ENCODE measurements around the gene CRYGN.

CRYGN gene

DNA sequence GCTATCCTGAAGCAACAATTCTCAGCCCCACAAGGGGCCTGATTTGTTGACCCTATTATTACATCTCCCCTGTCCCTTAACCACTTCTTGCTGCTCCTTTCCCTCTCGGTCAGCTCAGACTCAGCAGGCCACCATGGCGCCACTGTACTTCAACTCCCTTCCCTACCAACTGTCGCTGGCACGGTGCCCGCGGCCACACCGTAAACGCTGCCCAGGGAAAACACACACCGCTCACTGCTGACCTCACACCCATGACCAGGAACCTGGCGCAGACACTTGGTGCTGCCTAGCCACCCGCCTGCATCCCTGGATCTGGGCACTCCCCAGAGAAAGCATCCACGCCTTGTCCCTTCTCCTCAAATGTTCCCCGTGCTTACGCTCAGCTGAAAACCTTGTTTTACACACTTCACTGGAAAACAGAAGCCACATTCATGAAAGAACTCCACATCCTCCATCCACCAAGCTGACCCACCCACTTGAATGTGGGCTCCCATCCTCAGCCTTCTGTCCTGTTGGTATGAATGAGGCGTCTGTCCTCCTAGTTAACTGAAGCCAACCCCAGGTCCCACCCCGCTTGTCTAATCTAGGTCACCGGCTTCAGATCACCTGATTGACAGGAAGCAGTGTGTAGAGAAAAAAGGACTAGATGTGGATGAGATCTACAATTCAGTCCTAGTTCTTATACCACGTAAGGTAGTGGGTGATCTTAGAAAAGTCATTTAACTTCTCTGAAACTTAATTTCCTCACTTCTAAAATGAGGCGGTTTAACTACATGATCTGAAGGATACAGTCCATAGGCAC is 28.5 kb upstream of the CRYGN start:
- H3K9me3 Mint-ChIP-seq: peaks cover 7% of the 10 kb centered on the region
- H3K27ac Mint-ChIP-seq: peak overlapping the region; percentile 19
- peaks cover 42% of the 10 kb centered on the region for H3K4me1 Mint-ChIP-seq (ENCODE audit: low read depth)
- no peak overlapping the region for H3K4me3 Mint-ChIP-seq
- H3K36me3 Mint-ChIP-seq (ENCODE audit: low read depth): peaks cover 96% of the 10 kb centered on the region
- no peaks in the 10 kb centered on the region for H3K27me3 Mint-ChIP-seq
- DNase-seq: no peak

DNA sequence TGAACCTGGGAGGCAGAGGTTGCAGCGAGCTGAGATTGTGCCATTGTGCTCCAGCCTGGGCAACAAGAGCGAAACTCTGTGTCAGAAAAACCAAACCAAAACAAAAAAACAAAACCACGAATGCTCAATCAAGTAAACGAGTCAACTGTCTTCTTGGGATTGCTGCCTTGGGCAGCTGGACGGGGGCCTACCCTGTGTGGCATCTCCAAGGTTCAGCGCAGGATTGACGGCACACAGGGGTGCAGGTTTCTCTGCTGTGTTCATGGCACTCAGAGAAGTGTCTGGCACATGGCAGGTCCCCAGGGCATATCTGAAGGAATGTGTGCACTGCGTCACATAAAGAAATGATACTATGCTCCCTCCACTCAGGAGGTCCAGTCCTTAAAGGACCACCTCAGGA is 25.2 kb upstream of the CRYGN start:
- H3K9me3 Mint-ChIP-seq: peaks cover 27% of the 10 kb centered on the region
- no peak overlapping the region for H3K27ac Mint-ChIP-seq
- H3K4me3 Mint-ChIP-seq: no peak overlapping the region
- peaks cover 74% of the 10 kb centered on the region for H3K36me3 Mint-ChIP-seq (ENCODE audit: low read depth)
- peaks cover 14% of the 10 kb centered on the region for H3K4me1 Mint-ChIP-seq (ENCODE audit: low read depth)
- no peak for DNase-seq
- no peaks in the 10 kb centered on the region for H3K27me3 Mint-ChIP-seq

DNA sequence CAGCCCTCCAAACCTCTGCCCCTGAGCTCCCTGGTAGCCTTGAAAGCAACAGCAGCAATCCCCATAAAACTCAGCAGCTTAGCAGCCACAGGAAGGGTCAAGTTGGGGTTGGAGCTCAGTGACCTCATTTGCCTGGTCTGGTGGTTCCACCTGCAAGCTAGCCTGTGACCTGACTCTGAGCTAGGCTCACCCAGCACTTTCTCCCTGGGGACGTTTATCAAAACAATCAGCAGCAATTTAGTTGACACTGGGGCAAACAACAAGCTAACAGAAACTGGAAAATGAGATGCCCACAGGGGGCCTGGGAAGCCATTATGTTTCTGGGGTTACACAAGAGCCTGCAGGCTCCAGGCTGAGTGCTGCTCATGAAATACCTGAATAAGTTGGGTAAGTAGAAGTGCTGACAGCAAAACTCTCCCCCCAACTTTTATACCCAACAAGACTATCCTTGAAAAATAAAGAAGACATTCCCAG is 22.4 kb upstream of the CRYGN start:
- peaks cover 46% of the 10 kb centered on the region for H3K36me3 Mint-ChIP-seq (ENCODE audit: low read depth)
- H3K27ac Mint-ChIP-seq: no peak overlapping the region
- no peak overlapping the region for H3K4me3 Mint-ChIP-seq
- H3K9me3 Mint-ChIP-seq: peaks cover 27% of the 10 kb centered on the region
- DNase-seq: no peak
- no peaks in the 10 kb centered on the region for H3K4me1 Mint-ChIP-seq (ENCODE audit: low read depth)
- no peaks in the 10 kb centered on the region for H3K27me3 Mint-ChIP-seq

DNA sequence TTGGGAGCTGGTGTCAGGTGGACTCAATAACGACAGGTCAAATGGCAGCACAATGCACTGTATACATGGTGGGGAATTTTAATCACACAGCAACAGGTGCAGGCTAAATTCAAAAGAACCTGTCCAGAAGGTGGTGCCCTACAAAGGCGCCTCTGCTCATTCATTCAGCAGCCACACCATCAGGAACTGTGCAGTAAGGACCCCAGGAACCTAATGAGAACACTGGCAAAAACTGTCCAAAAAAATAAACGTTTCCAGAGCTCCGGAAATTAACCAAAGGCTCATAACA is 21.9 kb upstream of the CRYGN start:
- Mint-ChIP-seq H3K36me3 (ENCODE audit: low read depth) (peaks cover 41% of the 10 kb centered on the region), H3K27ac (no peak overlapping the region), H3K9me3 (peaks cover 27% of the 10 kb centered on the region), H3K4me1 (ENCODE audit: low read depth) (peaks cover 1% of the 10 kb centered on the region), H3K27me3 (no peaks in the 10 kb centered on the region), H3K4me3 (no peak overlapping the region)
- no peak for DNase-seq

DNA sequence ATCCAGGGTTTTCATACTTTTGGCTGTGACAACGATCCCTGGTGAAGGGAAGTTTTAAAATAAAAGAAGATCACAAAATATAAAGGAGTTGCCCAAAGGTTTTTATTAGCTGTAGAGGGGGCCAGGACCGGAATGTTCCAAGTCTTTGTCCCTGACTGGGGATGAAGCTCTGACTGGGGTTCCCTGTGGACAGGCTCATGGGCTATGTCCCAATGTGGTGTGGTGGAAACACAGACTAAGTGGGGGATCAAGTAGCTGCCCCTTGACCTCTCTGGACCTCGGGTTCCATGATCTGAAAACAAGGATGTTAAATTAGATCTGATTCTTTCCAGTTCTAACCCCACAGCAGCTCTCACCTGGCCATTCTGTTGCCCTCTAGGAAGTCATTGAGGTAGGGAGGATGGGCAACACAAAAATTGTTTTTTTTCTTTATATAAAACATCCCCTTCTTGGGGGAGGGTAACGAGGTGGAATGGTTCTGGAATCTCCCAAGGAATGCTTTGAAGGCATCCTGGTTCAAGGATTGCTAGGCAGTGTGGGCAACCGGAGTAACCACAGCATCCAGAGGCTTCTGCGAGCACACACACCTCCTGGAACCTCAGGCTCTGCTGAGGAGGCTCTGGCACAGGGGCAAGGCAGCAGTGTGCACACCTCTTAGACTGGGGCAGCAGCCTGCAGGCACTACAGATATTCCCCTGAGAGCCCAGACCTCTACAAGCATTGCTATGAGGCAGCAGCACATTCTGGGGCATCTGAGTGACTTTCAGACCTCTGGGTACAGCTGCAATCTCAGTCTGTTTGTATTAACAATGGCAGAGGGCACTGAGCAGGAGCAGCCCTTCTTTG is 21.4 kb upstream of the CRYGN start:
- Mint-ChIP-seq H3K4me3 (no peak overlapping the region), H3K9me3 (peaks cover 27% of the 10 kb centered on the region), H3K27ac (no peak overlapping the region), H3K27me3 (no peaks in the 10 kb centered on the region), H3K4me1 (ENCODE audit: low read depth) (peaks cover 1% of the 10 kb centered on the region), H3K36me3 (ENCODE audit: low read depth) (peaks cover 37% of the 10 kb centered on the region)
- DNase-seq: no peak

DNA sequence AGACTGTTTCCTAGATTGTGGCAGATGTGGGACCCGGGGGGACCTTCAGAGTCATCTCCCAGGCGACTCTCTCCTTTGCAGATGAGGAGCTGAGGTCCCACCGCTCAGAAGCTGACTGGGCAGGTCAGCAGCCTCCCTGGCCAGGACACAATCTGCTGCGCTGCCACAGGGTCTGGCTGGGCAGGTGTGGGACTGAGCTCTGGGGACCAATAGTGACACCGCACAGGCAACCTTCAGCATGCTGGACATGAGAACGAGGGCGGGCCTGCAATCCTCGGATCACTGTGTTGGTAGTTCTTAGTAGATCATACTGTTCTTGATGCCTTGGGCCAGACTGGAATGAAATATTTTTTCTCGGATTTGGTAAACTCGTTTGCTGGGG is 20.5 kb upstream of the CRYGN start:
- Mint-ChIP-seq H3K9me3 (peaks cover 27% of the 10 kb centered on the region), H3K27ac (no peak overlapping the region), H3K36me3 (ENCODE audit: low read depth) (peaks cover 29% of the 10 kb centered on the region), H3K4me3 (no peak overlapping the region), H3K27me3 (no peaks in the 10 kb centered on the region), H3K4me1 (ENCODE audit: low read depth) (peaks cover 1% of the 10 kb centered on the region)
- no peak for DNase-seq

DNA sequence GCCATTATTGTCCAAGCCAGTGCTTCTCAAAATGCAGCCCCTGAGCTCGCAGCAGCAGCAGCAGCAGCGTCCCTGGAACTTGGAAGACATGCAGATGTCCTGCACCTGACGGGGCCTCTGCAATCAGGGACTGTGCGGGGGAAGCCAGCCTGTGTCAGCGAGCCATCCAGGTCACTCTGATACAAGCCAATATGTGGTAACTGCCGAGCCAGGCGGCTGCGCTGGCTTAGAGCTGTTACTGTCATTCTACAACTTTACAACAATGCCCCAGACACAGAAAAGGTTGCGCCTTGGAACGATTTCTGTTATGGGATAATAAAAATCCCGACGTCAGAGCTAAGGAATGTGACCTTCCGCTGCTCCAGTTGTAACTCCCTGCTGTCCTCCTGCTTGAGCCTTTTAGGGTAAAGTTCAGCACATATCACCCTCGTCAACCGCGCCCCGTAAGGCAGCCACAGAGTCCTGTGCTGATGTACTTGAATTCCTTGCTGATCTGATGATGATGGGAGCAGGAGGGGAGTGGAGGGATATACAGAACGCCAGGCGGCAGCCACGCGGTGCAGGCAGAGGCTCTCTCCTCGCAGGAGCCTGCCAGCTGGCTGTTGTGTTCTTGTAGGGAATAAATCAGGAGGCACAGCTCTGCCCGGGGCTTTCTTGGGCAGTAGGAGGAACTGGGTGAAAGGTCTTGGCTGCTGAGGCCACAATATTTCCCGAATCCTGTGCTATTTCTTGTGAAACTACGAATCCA is 20.0 kb upstream of the CRYGN start:
- H3K27me3 Mint-ChIP-seq: no peaks in the 10 kb centered on the region
- no peak overlapping the region for H3K4me3 Mint-ChIP-seq
- H3K9me3 Mint-ChIP-seq: peaks cover 27% of the 10 kb centered on the region
- DNase-seq: no peak
- peaks cover 23% of the 10 kb centered on the region for H3K36me3 Mint-ChIP-seq (ENCODE audit: low read depth)
- peaks cover 1% of the 10 kb centered on the region for H3K4me1 Mint-ChIP-seq (ENCODE audit: low read depth)
- no peak overlapping the region for H3K27ac Mint-ChIP-seq

DNA sequence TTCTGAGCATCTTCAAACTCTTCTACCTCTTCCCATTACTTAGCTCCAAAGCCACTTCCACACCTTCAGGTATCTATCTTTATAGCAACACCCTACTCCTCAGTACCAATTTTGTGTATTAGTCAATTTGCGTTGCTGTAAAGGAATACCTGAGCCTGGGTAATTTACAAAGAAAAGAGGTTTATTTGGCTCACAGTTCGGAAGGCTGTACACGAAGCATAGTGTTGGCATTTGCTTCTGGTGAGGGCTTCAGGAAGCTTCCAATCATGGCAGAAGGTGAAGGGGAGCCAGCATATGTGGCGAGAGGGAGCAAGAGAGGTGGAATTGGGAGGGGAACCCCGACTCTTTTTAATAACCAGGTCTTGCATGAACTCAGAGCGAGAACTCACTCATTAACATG is 17.6 kb upstream of the CRYGN start:
- H3K27ac Mint-ChIP-seq: no peak overlapping the region
- H3K4me1 Mint-ChIP-seq (ENCODE audit: low read depth): peaks cover 1% of the 10 kb centered on the region
- H3K27me3 Mint-ChIP-seq: no peaks in the 10 kb centered on the region
- peaks cover 11% of the 10 kb centered on the region for H3K9me3 Mint-ChIP-seq
- H3K4me3 Mint-ChIP-seq: no peak overlapping the region
- peaks cover 2% of the 10 kb centered on the region for H3K36me3 Mint-ChIP-seq (ENCODE audit: low read depth)
- no peak for DNase-seq

DNA sequence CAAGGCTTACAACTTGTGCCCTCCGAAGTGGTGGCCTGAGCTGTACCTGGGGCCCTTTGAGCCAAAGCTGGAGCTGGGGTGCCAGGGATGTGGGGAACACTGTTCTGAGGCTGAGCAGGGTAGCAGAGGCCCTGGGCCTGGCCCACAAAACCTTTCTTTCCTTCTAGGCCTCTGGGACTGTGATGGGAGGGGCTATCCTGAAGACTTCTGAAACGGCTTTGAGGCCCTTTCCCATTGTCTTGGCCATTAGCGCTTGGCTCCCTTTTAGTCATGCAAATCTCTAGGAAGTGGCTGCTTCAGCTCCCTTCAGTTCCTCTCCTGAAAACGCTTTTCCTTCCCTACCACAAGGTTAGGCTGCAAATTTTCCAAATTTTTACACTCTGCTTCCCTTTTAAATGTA is 16.8 kb upstream of the CRYGN start:
- H3K27me3 Mint-ChIP-seq: no peaks in the 10 kb centered on the region
- H3K4me1 Mint-ChIP-seq (ENCODE audit: low read depth): peaks cover 1% of the 10 kb centered on the region
- H3K27ac Mint-ChIP-seq: no peak overlapping the region
- H3K4me3 Mint-ChIP-seq: no peak overlapping the region
- peak; percentile 17 for DNase-seq
- H3K9me3 Mint-ChIP-seq: peaks cover 3% of the 10 kb centered on the region
- H3K36me3 Mint-ChIP-seq (ENCODE audit: low read depth): no peaks in the 10 kb centered on the region

DNA sequence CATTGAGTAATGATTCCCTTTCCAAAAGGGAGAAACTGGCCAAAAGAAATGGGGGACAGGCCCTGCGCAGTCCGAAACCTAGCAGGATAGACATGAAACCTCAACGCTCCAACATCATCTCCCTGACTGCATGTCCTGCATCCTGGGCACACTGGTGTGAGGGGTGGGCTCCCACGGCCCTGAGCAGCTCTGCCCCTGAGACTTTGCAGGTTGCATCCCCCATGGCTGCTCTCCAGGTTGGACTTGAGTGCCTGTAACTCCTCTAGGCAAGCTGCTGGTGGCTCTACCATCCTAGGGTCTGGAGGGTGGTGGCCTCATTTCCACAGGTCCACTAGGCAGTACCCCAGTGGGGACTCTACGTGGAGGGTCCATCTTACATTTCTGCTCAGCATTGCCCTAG is 16.3 kb upstream of the CRYGN start:
- H3K27ac Mint-ChIP-seq: no peak overlapping the region
- H3K9me3 Mint-ChIP-seq: peaks cover 2% of the 10 kb centered on the region
- DNase-seq: no peak
- no peaks in the 10 kb centered on the region for H3K27me3 Mint-ChIP-seq
- peaks cover 1% of the 10 kb centered on the region for H3K4me1 Mint-ChIP-seq (ENCODE audit: low read depth)
- H3K36me3 Mint-ChIP-seq (ENCODE audit: low read depth): no peaks in the 10 kb centered on the region
- H3K4me3 Mint-ChIP-seq: no peak overlapping the region

DNA sequence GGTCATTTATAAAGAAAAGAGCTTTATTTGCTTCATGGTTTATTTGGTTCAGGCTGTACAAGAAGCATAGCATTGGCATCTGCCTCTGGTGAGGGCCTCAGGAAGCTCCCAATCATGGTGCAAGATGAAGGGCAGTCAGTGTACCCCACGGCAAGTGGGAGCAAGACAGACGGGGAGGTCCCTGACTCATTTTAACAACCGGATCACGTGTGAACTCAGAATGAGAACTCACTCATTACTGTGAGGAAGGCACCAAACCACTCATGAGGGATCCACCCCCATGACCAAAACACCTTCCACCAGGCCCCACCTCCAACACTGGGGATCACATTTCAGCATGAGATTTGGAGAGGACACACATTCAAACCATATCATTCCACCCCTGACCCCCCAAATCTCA is 15.7 kb upstream of the CRYGN start:
- H3K9me3 Mint-ChIP-seq: no peaks in the 10 kb centered on the region
- no peak overlapping the region for H3K4me3 Mint-ChIP-seq
- no peak overlapping the region for H3K27ac Mint-ChIP-seq
- H3K27me3 Mint-ChIP-seq: no peaks in the 10 kb centered on the region
- DNase-seq: no peak
- H3K36me3 Mint-ChIP-seq (ENCODE audit: low read depth): no peaks in the 10 kb centered on the region
- H3K4me1 Mint-ChIP-seq (ENCODE audit: low read depth): peaks cover 1% of the 10 kb centered on the region

DNA sequence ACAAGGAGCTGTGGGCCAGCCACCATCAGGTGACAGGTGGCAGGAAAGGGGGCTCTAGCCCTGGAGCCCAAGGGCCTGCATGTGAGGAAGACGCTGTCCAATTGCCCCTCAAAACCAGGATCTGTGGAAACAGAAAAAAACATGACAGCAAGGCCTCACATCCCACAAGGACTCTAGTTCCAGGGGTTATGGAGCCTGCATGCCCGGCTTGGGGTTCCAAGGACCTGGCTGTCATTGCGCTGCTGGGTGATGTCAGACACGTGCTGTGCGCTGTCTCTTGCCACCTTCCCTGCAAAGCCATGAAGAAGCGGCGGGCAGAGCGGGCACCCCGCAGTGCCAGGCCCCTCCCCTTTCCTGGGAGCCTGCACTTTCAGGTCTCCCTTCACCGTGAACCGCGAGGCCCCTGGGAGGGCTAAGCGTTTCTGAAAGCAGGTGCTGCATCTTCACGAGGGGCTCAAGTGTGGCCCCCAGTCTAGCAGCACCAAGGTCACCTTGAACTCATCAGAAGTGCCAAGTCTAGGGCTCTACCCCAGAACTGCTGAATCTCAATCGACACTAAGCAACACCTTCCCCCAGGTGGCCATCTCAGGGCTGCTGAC is 15.1 kb upstream of the CRYGN start:
- H3K36me3 Mint-ChIP-seq (ENCODE audit: low read depth): no peaks in the 10 kb centered on the region
- peaks cover 1% of the 10 kb centered on the region for H3K4me1 Mint-ChIP-seq (ENCODE audit: low read depth)
- no peak overlapping the region for H3K27ac Mint-ChIP-seq
- DNase-seq: peak; percentile 22
- H3K27me3 Mint-ChIP-seq: no peaks in the 10 kb centered on the region
- no peaks in the 10 kb centered on the region for H3K9me3 Mint-ChIP-seq
- no peak overlapping the region for H3K4me3 Mint-ChIP-seq

DNA sequence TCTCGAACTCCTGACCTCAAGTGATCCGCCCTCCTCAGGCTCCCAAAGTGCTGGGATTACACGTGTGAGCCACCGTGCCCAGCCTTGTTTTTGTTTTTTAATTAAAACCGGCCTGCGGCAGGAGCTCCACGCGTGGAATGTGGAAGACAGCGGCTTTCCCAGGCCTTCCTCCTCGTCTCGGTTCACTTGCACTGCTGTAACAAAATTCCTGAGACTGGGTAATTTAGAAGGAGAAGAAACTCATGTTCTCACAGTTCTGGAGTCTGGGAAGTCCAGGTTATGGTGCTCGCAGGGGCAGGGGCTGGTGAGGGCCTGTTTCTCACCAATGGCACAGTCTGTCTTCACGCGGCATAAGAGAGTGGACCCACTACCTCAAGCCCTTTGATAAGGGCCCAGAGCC is 14.4 kb upstream of the CRYGN start:
- DNase-seq: no peak
- Mint-ChIP-seq H3K36me3 (ENCODE audit: low read depth) (no peaks in the 10 kb centered on the region), H3K27ac (no peak overlapping the region), H3K9me3 (no peaks in the 10 kb centered on the region), H3K27me3 (no peaks in the 10 kb centered on the region), H3K4me3 (no peak overlapping the region), H3K4me1 (ENCODE audit: low read depth) (peaks cover 4% of the 10 kb centered on the region)

DNA sequence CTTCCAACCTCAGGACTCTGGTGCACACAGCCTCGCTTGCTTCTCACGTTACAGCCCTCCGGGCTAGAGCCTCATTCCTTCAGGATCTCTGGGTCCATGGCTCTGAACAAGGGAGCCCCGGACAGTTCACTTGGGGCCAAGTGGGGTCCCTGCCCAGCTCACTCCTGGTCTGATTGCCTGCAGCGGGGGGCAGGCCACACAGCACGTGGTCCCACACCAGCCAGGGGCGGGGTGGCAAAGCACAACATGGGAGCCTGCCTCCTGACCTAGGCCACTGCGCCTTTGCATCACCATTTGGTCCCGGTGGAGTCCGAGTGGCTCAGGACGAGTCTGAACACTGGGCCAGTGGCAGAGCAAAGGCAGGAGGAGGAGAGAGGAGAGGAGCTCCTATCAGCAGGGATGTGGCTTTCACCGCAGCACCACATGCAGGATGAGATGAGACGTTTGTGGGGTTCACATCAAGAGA is 13.4 kb upstream of the CRYGN start:
- DNase-seq: peak; percentile 24
- Mint-ChIP-seq H3K9me3 (no peaks in the 10 kb centered on the region), H3K4me1 (ENCODE audit: low read depth) (peaks cover 4% of the 10 kb centered on the region), H3K27ac (no peak overlapping the region), H3K27me3 (no peaks in the 10 kb centered on the region), H3K36me3 (ENCODE audit: low read depth) (no peaks in the 10 kb centered on the region), H3K4me3 (no peak overlapping the region)

All from activated T-cell treated with anti-CD3 and anti-CD28 coated beads, Interleukin-2, amount 50 U/mL, for 24 hours (primary cell).